Measurements from ENCODE around the gene ZNF362.

ZNF362 gene

DNA sequence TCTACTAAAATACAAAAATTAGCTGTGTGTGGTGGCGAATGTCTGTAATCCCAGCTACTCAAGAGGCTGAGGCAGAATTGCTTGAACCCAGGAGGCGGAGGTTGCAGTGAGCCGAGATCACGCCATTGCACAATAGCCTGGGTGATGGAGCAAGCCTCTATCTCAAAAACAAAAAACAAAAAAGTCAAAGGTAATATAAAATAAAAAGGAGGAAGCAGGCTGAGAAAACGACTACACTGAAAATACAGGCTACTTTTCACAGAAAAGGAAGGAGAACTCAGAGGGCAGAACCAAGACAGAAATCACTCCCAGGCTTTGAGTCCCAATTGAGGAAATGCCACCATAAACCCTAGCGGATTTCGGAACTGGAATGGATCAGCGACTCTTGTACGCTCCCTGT is 70.5 kb downstream of the ZNF362 start:
- Histone ChIP-seq H3K9ac (ENCODE audit: low read depth, low read length) (no peak overlapping the region), H3K9me3 (ENCODE audit: control insufficient read depth, insufficient read depth, low read length) (no peaks in the 10 kb centered on the region), H3K27me3 (ENCODE audit: control insufficient read depth, insufficient read depth, low read length) (no peaks in the 10 kb centered on the region), H3K4me3 (ENCODE audit: low read depth, low read length) (no peak overlapping the region), H3K4me1 (ENCODE audit: control insufficient read depth, insufficient read depth, low read length) (no peaks in the 10 kb centered on the region), H3K36me3 (ENCODE audit: control insufficient read depth, insufficient read depth, low read length) (peaks cover 12% of the 10 kb centered on the region)

DNA sequence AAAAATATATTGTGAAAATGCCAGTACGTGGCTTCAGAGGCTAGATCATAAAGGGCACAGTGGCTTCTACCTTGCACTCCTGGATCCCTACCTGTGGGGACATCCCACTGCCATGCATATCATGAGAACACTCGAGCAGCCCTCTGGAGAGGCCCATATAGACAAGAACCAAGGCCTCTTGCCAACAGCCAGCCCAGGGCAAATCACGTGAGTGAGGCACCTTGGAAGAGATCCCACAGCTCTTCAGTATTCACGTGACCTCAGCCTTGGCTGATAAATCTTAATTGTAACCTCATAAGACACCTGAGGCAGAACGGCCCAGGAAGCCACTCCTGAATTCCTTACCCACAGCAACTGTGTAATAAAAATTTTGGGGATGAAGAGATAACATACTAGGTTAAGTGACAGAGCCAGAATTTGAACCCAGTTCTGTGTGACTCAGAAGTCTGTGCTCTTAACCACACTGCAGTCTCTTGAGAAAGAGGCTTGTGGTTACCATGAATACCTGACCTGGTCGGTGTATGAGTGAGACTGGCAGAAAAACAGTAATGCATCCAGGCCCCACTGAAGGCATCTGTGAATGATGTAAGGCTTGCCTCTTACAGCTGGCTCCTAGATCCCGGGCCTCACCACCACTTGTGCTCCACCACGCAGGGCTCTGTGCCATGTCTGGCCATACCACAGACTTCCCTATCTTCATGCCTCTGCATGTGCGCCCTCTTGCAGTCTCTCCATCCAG is 71.5 kb downstream of the ZNF362 start:
- Histone ChIP-seq H3K4me3 (ENCODE audit: low read depth, low read length) (no peak overlapping the region), H3K4me1 (ENCODE audit: control insufficient read depth, insufficient read depth, low read length) (no peaks in the 10 kb centered on the region), H3K9ac (ENCODE audit: low read depth, low read length) (no peak overlapping the region), H3K9me3 (ENCODE audit: control insufficient read depth, insufficient read depth, low read length) (no peaks in the 10 kb centered on the region), H3K27me3 (ENCODE audit: control insufficient read depth, insufficient read depth, low read length) (no peaks in the 10 kb centered on the region), H3K36me3 (ENCODE audit: control insufficient read depth, insufficient read depth, low read length) (peaks cover 12% of the 10 kb centered on the region)

DNA sequence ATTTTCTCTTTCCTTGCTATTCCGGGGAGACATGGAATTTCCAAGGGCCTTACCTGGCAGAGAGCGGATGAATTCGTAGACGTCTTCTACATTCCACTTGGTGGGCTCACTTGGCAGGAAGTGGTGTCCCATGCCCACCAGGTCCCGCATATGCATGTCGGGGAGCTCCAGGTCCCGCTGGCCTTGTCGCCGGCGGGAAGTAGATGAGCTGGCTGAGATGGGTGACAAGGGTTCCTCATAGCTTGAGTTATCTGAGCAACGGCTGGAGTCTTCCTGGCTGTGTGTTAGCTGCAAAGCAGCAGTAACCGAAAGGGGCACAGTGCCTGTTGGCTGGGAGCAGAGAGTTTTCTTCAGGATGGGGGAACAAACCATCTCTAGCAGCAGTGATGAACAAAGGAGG is 72.5 kb downstream of the ZNF362 start:
- Histone ChIP-seq H3K27me3 (ENCODE audit: control insufficient read depth, insufficient read depth, low read length) (no peaks in the 10 kb centered on the region), H3K9ac (ENCODE audit: low read depth, low read length) (no peak overlapping the region), H3K36me3 (ENCODE audit: control insufficient read depth, insufficient read depth, low read length) (peaks cover 12% of the 10 kb centered on the region), H3K4me1 (ENCODE audit: control insufficient read depth, insufficient read depth, low read length) (no peaks in the 10 kb centered on the region), H3K4me3 (ENCODE audit: low read depth, low read length) (no peak overlapping the region), H3K9me3 (ENCODE audit: control insufficient read depth, insufficient read depth, low read length) (no peaks in the 10 kb centered on the region)

DNA sequence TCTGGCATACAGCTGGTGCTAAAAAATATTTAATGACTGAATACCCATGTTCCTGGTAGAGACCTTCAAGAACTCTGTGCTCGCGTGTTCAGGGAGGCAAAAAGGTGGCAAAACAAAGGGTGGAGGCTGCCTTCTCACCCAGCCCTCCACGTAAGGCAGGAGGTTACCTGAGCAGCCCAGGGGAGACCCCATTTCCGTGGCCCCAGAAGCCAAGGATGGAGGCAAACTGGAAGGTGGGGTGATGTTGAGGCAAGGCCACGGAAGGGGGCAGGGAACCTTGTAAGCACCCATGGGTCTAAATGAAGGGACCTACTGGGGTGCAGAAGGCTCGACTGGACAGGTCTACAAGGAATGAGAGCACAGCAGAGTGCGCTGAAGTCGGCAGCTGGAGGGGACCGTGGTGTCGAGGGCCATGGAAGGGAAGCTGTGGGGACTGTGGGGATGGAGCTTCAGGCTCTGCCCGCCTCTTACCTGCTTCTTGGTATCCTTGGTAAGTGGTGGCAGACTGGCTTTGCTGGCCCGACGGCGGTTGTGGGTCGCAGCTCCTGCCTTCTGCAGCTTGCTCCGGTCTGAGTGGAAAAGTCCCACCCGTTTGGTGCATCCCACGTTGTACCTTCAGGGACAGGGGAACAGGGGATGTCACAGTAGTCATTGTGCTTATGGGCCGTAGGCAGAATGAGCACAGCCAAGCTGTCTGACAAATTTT is 73.5 kb downstream of the ZNF362 start:
- Histone ChIP-seq H3K36me3 (ENCODE audit: control insufficient read depth, insufficient read depth, low read length) (peaks cover 12% of the 10 kb centered on the region), H3K4me1 (ENCODE audit: control insufficient read depth, insufficient read depth, low read length) (no peaks in the 10 kb centered on the region), H3K9ac (ENCODE audit: low read depth, low read length) (no peak overlapping the region), H3K4me3 (ENCODE audit: low read depth, low read length) (no peak overlapping the region), H3K27me3 (ENCODE audit: control insufficient read depth, insufficient read depth, low read length) (no peaks in the 10 kb centered on the region), H3K9me3 (ENCODE audit: control insufficient read depth, insufficient read depth, low read length) (no peaks in the 10 kb centered on the region)

DNA sequence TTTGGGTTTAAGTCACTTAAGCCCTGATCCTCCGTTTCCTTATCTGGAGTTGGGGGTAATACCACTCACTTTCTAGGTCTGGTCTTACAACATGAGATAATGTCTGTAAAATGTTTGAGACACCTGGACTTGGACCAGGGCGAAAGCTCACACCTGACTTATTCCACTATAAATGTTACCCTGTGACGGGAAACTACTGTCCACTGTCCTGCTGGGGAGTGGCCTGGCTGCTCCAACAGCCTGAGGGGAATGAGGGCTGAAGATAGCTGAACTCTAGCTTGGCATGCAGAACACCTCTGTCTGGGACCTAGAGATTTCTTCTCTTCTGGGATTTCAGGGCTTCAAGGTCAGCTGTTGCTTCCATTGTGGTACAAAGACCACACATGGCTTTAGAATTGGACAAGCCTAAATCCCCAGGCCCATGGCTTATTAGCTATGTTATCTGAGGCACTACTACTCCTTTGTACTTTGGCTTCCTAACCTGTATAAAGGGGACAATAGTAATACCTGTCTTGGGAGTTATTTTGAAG is 74.1 kb downstream of the ZNF362 start:
- Histone ChIP-seq H3K36me3 (ENCODE audit: control insufficient read depth, insufficient read depth, low read length) (peaks cover 9% of the 10 kb centered on the region), H3K9me3 (ENCODE audit: control insufficient read depth, insufficient read depth, low read length) (no peaks in the 10 kb centered on the region), H3K9ac (ENCODE audit: low read depth, low read length) (no peak overlapping the region), H3K4me3 (ENCODE audit: low read depth, low read length) (no peak overlapping the region), H3K27me3 (ENCODE audit: control insufficient read depth, insufficient read depth, low read length) (no peaks in the 10 kb centered on the region), H3K4me1 (ENCODE audit: control insufficient read depth, insufficient read depth, low read length) (no peaks in the 10 kb centered on the region)

DNA sequence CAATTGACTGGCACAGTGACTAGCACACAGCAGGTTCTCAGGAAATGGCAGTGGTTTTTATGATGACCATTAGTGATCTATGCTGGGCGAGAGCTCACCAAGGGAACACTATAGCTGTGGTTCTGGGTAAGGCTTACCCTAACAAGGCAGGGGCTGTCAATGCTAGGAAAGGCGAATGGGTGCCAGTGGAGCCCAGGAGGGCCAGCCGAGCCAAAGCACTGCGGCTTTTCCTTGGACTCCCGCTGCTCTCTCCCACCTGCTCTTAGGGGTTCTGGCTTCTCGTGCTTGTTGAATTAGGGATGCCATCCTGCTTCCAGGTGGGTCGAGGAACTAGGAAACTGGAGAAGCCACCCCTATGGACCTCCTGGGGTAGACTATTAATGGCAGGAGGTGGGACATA is 74.6 kb downstream of the ZNF362 start:
- no peaks in the 10 kb centered on the region for H3K9me3 ChIP-seq (ENCODE audit: control insufficient read depth, insufficient read depth, low read length)
- no peak overlapping the region for H3K4me3 ChIP-seq (ENCODE audit: low read depth, low read length)
- H3K9ac ChIP-seq (ENCODE audit: low read depth, low read length), result no peak overlapping the region
- peaks cover 6% of the 10 kb centered on the region for H3K36me3 ChIP-seq (ENCODE audit: control insufficient read depth, insufficient read depth, low read length)
- no peaks in the 10 kb centered on the region for H3K4me1 ChIP-seq (ENCODE audit: control insufficient read depth, insufficient read depth, low read length)
- no peaks in the 10 kb centered on the region for H3K27me3 ChIP-seq (ENCODE audit: control insufficient read depth, insufficient read depth, low read length)

DNA sequence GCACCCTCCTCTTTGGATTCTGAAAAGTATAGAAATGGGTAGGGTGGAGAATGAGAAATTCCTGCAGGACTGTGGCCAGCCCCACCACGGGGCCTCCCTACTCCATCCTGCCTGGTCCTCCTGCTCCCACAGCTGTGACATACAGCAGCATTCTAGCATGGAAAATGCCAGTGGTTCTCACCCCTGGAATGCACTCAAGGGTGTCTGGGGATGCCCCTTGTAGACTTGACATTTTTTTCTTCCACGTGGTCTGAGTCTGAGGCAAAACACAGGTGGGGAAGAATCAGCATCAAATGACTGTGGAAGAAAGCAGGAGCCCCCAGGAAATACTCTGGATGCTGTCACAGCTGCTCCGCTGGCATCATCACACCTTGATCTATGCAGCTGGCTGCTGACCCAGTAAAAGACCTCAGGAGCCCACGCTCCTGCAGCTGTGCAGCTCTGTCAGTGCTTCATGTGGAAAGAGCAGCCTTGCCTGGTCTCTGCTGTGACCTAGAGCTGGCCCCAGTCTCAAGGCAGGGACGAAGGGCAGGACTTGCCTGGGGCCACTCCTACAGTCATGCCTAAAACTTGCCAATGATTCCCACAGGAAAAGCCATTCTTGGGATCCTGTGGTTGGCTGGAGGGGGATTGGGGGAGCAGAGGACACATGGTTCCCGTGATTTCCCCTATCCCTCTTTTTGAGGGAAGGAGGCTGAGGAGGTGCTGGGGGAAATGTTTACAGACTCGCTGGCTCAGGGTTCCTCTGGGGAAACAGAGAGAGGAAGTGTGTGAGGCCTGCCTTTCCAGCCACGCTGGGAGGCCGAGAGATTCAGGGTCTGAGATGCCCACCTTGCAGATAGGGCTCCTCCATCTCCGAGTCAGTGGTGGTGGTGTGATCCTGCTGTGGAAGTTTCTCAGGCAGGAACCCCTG is 75.4 kb downstream of the ZNF362 start:
- no peaks in the 10 kb centered on the region for H3K27me3 ChIP-seq (ENCODE audit: control insufficient read depth, insufficient read depth, low read length)
- H3K4me1 ChIP-seq (ENCODE audit: control insufficient read depth, insufficient read depth, low read length), result no peaks in the 10 kb centered on the region
- H3K4me3 ChIP-seq (ENCODE audit: low read depth, low read length), result no peak overlapping the region
- H3K9me3 ChIP-seq (ENCODE audit: control insufficient read depth, insufficient read depth, low read length), result no peaks in the 10 kb centered on the region
- no peak overlapping the region for H3K9ac ChIP-seq (ENCODE audit: low read depth, low read length)
- peaks cover 6% of the 10 kb centered on the region for H3K36me3 ChIP-seq (ENCODE audit: control insufficient read depth, insufficient read depth, low read length)

DNA sequence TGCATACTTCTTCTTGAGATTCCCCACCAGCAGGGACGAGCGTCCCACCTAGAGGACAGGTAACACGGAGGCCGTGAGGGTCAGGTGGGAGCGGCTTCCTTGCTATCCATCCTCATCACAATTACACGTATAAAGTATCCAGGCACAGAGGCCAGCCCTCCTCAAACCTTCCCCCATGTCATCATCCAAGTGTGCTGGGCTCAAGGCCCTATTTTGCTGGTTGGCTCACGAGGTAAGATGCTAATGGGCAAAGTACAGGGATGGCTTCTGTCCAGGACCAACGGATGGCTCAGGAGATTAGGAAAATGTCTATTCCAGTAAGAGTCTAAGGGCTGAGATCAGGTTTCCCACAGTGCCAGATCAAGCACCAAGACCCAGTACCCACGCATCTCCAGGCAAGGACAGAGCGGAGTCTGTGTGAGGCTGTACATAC is 76.1 kb downstream of the ZNF362 start:
- H3K4me1 ChIP-seq (ENCODE audit: control insufficient read depth, insufficient read depth, low read length), result peaks cover 2% of the 10 kb centered on the region
- H3K4me3 ChIP-seq (ENCODE audit: low read depth, low read length), result no peak overlapping the region
- peaks cover 6% of the 10 kb centered on the region for H3K36me3 ChIP-seq (ENCODE audit: control insufficient read depth, insufficient read depth, low read length)
- H3K9me3 ChIP-seq (ENCODE audit: control insufficient read depth, insufficient read depth, low read length), result no peaks in the 10 kb centered on the region
- H3K9ac ChIP-seq (ENCODE audit: low read depth, low read length), result no peak overlapping the region
- H3K27me3 ChIP-seq (ENCODE audit: control insufficient read depth, insufficient read depth, low read length), result peaks cover under 1% of the 10 kb centered on the region

DNA sequence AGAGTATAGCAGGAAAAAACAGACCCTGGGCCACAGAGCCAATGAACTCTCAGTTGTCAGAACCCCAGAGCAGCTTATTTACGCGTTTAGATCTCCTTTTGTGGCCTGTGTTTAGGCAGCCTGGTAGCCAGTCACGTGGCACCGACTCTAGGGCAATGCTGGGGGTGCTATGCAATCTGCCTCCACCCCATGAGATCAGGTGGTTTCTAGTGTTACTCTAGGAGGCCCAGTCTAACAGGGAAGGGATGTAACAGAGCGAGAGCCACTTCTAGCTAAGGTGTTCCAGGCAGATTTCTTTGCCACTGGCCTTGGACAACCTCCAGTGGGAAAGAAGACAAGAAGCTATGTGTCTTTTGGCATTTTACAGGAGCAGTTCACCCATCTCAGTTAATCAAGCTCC is 76.6 kb downstream of the ZNF362 start:
- H3K27me3 ChIP-seq (ENCODE audit: control insufficient read depth, insufficient read depth, low read length), result peaks cover 6% of the 10 kb centered on the region

DNA sequence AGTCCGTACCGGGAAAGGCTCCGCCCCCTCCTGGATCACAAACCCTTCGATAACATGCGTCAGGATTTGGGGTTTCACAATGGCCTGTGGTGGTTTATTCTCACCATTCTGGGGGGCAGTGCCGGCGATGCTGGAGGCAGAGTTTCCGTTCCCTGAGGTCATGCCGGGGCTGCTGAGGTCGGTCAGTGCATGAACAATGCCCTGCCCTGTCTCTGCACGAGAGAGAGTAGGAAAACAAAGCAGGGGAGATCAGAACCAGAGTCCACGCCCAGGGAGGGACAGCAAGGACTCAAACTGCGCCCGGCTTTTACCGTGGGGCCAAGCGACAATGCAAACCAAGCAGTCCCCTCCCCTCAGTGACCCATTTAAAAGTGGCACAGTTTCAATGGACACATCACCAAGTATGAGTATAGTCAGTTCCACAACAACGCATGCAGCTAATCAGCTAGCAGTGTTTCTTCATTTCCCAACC is 77.8 kb downstream of the ZNF362 start:
- Histone ChIP-seq H3K4me3 (ENCODE audit: low read depth, low read length) (no peak overlapping the region), H3K9ac (ENCODE audit: low read depth, low read length) (no peak overlapping the region), H3K27me3 (ENCODE audit: control insufficient read depth, insufficient read depth, low read length) (peaks cover 11% of the 10 kb centered on the region), H3K36me3 (ENCODE audit: control insufficient read depth, insufficient read depth, low read length) (peaks cover 4% of the 10 kb centered on the region), H3K4me1 (ENCODE audit: control insufficient read depth, insufficient read depth, low read length) (peaks cover 18% of the 10 kb centered on the region), H3K9me3 (ENCODE audit: control insufficient read depth, insufficient read depth, low read length) (no peaks in the 10 kb centered on the region)

More for the DNA sequence above, 76.6 kb downstream of the ZNF362 start:
- H3K36me3 ChIP-seq (ENCODE audit: control insufficient read depth, insufficient read depth, low read length), result peaks cover 6% of the 10 kb centered on the region
- no peak overlapping the region for H3K4me3 ChIP-seq (ENCODE audit: low read depth, low read length)
- H3K4me1 ChIP-seq (ENCODE audit: control insufficient read depth, insufficient read depth, low read length), result peaks cover 7% of the 10 kb centered on the region
- no peak overlapping the region for H3K9ac ChIP-seq (ENCODE audit: low read depth, low read length)
- no peaks in the 10 kb centered on the region for H3K9me3 ChIP-seq (ENCODE audit: control insufficient read depth, insufficient read depth, low read length)

DNA sequence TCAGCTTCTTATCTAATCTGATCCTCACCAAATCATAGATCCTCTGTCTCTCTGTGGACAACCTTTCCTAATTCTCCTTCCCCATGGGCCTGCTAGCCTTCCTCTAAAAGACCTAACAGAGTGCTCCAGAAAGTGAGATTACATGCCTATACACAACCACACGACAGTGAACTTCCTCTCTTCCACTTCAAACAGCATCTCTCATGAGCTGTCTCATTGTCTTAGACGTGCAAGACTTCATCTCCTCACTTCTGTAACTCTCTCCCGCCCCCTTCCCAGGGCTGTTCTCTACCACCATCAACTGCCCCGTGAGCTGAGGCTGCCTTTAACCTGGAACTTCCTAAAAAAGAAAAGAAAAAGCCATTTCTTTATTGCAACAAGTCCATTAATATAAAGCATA is 78.7 kb downstream of the ZNF362 start:
- H3K9me3 ChIP-seq (ENCODE audit: control insufficient read depth, insufficient read depth, low read length), result no peaks in the 10 kb centered on the region
- peaks cover 14% of the 10 kb centered on the region for H3K27me3 ChIP-seq (ENCODE audit: control insufficient read depth, insufficient read depth, low read length)
- H3K4me3 ChIP-seq (ENCODE audit: low read depth, low read length), result no peak overlapping the region
- H3K36me3 ChIP-seq (ENCODE audit: control insufficient read depth, insufficient read depth, low read length), result no peaks in the 10 kb centered on the region
- peaks cover 24% of the 10 kb centered on the region for H3K4me1 ChIP-seq (ENCODE audit: control insufficient read depth, insufficient read depth, low read length)
- H3K9ac ChIP-seq (ENCODE audit: low read depth, low read length), result no peak overlapping the region
